ENCODE results near the gene GNG7.

Gene GNG7

DNA sequence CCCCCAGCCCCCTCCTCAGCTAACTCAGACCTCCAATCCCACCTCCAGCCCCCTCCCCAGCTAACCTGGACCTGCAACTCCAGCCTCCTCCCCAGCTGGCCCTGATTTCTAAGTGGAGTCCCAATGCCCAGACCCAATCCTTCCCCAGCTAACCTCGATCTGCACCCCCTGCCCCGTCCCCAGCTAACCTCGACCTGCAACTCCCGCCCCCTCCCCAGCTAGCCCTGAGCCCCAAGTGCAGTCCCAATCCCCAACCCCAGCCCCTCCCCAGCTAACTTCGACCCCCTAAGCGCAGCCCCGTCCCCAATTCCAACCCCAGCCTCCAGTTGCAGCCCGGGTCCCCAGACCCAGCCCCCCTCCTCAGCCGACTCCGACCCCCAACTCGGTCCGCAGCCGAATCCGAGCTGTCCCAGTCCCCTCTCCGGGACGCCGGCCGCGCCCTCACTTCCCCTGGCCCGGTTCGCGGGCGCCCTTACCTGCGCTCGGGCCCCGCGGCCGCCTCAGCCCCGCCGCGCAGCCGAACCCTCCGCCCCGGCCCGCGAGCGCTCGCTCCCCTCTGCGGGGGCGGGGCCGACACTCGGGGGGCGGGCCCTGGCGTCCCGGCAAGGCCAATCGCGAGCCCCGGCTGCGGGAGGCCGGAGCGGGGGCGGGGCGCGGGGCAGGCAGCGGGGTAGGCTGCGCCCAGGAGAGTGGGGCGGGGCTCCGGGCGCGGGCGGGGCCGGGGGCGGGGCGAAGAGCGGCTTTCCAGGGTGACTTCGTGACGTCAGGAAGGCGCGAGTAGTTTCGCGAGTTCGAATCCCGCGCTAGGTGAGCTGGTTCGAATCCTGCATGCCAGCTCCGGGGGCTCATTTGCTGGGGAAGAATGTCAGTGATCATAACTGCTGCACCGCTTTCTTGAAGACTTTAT is at the start of gene GNG7:
TSS of gene GNG7 (minus strand) at position 525 of the 907 bp plus-strand sequence. CDS start 182,006 bp downstream, outside the sequence.
- peak; percentile 95 for DNase-seq

DNA sequence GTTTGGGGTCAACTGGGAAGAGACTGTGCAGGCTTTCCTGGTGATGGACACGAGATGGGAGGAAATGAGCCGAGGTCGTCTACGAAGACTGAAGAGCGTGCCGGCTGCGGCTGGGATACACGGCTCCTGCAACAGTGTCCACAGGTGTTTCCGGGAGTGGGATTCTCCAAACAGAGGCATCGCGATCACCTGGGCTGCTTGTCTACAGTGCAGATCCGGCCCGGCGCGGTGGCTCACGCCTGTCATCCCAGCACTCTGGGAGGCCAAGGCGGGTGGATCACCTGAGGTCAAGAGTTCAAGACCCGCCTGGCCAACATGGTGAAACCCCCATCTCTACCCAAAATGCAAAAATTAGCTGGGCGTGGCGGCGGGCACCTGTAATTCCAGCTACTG is 48.9 kb upstream of the GNG7 start:
- DNase-seq = no peak

DNA sequence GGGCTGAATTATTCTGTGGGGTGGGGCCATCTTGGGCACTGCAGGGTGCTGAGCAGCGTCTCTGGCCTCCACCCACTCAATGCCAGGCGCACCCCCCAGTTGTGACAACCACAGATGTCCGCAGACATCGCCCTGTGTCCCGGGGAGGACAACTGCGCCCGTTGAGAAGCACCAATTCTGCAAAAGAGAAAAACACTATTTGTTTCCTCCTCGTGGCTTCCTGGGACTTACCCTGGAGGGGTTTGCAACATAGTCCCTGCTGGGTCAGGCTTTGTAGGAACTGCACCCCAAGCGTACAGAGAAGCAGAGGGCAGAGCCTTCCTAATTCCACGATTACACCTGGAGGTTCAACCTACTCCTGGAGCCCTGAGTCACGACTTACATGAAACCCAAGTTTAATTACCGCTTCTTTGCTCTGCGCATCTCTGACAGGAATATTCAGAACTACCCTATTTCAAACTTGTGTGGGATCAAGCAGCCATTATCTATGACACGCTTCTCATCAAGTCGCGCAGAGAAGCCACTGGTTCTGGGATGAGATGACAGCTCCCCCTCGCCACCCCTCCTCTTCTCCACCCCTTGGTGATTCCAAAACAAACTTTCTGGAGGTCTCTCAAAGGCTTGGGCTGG is 48.4 kb upstream of the GNG7 start:
- DNase-seq = no peak

DNA sequence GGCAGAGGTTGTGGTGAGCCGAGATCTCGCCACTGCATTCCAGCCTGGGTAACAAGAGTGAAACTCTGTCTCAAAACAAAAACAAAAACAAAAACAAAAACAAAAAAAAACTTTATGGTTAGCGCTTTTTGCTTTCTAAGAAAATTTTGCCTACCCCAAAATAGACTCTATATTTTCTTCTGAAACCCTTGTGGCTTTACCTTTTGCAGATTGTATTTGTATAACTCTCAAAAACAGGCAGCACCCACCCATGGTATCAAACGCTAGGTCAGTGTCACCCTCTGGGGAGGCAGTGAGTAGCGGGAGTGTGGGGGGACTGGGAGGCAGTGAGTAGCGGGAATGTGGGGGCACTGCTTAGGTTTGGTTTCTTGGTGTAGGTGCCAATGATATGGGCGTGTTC is 44.9 kb upstream of the GNG7 start:
- no peak for DNase-seq

DNA sequence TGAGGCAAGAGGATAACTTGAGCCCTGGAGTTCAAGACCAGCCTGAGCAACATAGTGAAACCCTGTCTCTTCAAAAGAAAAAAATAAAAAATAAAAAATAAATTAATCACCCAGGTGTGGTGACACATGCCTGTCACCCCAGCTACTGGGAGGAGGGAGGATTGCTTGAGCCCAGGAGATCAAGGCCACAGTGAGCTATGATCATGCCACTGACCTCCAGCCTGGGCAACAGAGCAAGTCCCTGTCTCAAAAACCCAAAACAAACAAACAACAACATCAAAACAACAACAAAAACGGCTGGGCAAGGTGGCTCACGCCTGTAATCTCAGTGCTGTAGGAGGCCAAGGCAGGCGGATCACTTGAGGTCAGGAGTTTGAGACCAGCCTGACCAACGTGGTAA is 41.6 kb upstream of the GNG7 start:
- no peak for DNase-seq

DNA sequence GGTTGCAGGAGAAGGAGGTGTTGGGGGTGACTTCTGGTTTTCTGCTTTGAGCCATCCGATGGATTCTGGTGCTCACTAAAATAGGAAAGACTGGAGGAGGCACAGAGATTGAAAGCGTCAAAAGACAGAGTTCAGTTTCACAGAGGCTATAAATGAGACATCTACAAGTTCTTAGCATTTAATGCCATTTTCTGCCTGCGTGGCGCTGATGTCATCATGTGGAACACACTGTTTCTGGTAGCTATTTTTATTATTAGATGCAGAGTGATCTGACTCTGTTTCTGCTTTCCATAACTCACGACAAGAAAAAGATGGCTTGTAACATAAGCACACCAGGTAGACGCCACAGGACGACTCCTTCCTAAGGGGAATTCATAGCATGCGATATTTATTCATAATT is 40.6 kb upstream of the GNG7 start:
- DNase-seq = no peak

DNA sequence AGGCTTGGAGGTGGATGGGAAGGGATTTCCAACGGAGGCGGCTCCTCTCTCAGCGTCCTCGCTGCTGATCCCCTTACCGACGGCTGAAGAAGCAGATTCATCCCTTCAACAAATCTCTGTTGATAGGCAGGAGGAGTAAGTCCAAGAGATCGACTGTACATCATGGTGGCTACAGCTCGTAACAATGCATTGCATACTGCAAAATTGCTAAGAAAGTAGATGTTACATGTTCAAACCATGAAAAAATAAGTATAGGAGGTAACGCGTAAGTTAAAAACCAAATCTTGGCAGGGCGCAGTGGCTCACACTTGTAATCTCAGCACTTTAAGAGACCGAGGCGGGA is 37.8 kb upstream of the GNG7 start:
- DNase-seq = no peak

DNA sequence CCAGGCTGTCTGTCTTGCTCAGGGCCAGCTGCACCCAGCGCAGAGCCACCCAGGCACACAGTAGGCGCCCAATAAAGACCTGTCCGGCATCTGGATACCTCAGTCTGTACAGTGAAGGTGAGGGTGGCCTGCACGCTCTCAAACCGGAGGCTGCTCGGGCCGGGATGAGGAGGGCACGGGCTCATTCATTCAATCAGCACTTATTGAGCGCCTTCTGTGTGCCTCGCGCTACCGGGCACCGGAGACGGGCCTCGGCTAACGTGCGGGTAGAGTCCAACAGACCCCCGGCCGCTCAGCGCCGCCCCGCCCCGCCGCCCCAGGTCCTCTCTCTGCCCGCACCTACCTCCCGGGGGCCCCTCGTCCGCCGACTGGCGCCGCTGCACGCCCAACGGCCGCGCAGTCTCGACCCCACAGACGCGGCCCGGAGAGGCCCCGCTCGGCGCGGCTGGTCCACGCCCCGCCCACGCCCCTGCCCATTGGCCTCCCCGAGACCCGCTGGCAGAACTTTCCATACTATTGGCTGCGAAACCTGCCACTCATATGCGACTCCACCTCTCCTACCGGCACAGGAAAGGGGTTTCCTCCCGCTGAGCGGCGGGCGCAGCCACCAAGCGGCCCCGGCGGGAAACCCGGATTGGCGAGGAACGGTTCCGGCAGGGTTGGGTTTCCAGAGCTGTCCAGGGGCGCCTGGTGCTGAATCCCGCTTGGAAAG is 37.3 kb upstream of the GNG7 start, which contains the start of gene SLC39A3:
TSS of gene SLC39A3 (minus strand) at position 416 of the 712 bp plus-strand sequence. CDS start 2,760 bp downstream, outside the sequence.
- DNase-seq = peak; percentile 98

DNA sequence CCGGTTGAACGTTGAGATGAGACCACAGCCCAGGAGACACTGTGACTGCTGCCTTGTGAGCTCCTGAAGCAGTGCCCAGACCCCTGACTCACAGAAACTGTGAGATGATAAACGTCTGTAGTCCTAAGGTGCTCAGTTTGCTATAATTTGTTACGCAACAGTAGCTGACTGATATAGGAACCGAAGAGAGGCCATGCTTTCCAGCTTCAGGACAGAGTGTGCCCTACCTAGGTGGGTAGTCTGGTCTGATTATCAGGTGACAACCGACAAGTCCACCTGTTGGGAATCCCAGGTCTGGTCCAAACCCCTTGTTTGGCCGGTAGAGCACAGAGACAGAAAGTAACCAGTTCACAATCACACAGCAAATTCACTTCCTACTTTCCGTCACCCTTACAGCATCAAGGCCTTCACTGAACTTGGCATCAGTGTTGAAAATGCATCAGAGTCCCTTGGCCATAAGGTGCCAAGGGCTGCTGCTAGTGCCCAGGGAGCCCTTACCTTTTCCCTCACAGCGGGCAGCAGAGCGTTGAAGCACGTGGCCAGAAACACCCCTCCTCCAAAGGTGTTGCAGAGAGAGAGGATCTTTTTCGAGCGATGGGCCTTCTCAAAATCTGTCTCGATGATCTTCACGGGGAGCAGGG is 34.2 kb upstream of the GNG7 start:
- no peak for DNase-seq

DNA sequence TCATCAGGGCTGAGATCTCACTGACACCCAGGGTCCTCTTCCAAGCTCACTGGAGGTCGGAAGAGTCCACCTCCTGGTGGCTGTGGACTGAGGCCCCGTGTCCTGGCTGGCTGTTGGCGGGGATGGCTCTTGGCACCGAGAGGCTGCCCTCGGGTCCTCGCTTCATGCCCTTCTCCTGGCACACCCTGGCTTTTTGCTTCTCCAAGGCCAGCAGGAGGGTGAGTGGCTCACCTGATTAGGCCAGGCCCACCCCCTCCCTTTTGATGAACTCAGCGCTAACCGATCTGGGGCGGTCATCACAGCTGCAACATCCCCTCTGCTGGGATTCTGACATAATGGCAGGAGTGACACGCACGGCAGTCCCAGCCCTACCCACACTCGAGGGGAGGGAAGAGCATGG is 32.9 kb upstream of the GNG7 start:
- no peak for DNase-seq

DNA sequence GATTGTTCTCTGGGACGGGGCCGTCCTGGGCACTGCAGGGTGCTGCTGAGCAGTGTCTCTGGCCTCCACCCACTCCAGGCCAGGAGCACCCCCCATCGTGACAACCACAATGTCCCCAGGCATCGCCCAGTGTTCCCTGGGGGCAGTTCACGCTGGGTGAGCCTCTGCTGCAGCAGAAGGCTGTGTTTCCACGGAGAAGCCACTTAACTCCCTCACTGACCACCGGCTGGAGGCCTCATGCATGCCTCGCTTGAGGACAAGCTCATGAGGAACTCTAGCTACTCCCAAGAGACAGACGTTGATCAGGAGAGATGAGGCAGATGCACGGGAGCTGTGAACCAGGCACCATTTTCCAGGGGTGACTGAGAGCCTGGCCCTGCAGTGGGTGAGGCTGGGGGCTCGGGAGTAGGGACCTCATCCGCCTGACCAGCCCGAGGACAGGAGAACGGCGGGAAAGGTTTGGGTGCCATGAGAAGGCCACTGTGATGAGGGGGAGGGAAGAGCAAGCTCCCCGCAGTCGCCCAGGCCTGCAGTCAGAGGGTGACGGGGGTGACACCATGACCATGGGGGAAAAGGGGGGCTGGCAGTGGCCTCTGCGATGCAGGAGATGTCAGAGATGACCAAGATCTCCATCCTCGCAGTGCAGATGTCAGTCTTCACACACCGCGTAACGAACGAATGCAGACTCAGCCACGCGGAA is 32.2 kb upstream of the GNG7 start:
- no peak for DNase-seq

DNA sequence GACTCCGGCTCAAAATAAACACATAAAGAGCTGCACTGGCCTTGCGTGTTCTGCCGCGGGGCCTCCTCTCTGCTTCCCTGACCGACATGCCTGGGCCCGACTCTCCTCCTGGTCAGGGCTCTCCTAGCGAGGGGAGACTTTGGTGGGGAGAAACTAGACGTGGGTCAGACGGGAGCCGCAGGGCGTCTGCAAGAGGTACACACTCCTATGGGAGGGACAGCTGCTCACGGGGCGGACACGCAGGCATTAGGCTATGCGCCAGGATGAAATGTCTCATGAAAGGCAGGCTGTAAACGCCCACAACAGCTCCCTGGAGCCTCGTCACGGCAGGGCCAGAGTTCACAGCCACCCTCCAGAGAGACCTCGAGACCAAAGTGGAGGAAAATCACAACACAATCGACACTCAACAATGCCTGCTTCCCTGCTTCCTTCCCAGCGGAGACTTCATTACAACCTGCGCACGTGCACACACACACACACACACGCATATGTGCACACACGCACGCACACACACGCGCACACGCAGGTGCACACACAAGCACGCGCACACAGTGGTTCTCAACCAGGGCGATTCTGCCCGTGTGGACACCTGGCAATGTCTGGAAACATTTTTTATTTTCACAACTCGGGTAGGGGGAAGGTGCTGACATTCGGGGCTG is 31.6 kb upstream of the GNG7 start:
- no peak for DNase-seq

DNA sequence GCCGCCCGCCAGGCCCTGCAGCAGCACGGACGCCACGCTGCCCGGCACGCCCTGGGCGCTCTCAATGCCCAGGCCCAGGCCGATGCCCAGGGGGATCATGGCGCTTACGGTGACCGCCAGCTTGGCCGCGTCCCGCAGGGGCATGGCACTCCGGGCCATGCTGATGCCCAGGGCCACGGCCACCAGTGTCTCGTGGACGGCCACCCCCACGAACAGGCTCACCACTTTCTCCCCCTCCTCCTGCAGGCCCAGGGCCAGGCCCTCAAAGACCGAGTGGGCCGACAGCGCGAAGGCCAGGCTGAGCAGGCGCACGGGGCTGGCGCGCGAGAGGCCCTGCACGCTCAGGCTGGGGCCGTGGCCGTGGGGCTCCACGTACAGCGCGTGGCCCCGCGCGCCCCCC is 30.4 kb upstream of the GNG7 start:
- no peak for DNase-seq

DNA sequence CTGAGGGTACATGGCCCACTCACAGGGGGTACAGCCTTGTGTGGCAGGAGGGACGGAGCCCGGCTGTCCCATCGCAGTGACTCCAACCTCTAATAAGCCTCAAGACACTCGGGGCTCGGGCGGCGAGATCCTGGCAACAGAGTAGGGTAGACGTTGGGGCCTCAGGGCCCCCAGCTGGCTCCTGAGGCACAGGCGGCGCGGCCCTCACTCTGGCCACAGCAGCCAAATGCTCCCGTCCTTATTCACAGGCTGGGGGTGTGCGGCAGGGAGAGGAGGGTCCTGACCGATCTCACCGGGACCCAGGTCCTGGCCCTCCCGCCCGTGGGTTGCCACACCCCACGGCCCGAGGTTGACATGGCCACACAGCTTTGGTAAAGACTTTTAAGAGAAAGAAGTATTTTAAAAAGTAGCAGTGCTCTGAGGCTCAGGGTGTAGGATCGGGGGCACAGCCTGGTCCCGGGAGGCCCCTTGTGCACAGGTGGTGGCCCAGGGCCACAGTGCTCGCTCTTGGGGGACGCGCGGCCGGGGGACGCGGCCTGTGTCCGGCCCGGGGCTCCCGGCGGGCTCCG is 29.7 kb upstream of the GNG7 start:
- no peak for DNase-seq

DNA sequence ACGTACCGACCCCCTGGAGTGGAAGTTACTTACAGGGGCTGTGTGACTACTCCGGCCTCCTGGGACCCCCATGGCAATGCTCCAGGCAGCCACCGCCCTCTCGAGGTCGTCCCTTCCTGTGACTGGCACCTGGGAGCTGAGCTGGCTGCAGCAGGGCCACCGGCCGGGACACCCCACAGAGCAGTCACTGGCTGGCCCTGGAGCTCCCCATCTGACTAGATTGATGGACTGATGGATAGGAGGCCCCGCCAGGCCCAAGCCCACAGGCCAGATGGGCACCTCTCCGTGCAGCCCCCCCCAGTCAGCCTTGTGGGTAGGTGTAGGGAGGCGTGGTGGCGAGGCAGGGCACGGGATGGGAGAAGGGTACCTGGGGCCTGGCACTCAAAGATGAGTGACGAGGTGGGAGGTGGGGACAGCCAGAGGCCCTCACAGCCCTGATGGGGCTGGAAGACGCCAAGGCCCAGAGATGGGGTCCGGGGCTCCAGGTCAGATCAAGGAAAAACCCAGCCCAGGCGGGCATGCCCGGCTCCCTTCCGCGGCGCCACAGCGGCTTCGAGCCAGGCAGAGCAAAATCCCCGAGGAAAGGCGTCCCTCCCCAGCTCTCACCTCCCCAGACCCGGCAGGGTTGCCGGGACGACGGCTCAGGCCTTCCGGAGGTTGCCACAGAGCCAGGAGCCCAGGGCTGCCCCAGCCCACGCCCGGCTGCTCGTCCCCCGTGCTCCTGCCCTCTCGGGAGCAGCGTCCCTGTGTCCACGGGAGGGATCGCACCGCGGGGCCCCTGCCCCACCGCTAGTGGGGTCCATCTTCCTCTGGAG is 28.9 kb upstream of the GNG7 start:
- no peak for DNase-seq

DNA sequence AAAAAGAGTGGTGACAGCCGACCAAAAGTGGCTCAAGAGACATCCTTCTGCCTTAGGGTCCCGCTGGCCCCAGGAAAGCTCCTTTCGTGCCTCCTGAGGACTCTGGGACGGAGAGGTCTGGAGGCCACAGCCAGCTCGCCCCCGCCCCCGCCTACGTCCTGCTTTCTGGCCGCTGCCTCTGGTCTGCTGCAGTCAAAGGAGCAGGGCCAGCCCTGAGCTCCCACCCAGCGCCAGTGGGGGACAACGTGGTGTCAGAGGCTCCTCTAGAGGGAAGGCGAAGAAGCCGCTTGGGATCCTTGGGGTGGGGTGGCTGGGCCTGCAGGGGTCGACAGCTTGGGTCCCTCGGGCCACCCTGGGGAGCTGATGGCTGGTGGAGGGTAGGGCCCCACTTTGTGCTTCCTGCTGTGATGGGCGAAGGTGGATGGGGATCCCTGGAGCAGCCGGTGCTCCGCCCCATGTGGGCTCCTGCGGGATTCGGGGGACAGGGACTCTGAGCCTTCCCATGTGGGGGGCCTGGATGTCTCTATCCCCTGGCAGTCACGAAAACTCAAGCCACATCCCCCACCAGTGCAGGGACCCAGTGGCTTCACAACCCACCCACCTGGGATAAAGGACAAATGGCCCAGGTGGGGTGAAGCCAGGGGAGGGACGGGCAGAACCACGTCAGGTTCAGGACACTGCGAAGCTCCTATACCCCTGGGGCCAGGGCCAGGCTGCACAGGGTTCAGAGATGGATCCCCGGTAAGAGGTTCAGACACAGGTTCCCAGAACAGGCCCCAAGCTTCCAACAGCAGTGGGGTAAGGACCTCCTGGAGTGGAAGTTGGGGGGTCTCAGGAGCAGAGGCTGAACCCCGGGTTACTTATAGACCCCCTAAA is 27.7 kb upstream of the GNG7 start:
- no peak for DNase-seq

DNA sequence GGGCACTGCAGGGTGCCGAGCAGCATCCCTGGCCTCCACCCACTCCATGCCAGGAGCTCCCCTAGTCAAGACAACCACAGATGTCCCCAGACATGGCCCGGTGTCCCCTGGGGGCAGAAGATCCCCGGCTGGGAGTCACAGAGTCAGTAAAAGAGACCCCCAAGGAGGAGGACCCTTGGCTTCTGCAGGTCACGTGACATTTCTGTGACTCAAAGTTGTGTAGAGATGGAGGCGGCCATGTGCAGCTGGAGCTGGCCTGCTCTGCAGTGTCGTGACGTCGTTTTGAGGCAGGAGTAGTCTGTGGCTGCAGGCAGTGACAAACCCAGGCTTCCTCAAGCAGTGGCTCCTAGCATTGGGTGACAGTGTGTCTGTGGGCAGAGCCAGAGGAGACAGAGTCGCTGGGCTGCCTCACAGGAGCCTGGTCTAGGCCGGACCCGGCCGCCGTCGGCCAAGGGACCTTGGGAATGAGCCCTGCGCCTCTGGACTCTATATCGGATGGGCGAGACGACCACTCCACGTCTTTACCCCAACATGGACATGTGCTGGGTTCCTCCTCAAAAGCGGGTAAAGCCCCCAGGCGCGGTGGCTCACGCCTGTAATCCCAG is 26.4 kb upstream of the GNG7 start:
- DNase-seq = no peak

DNA sequence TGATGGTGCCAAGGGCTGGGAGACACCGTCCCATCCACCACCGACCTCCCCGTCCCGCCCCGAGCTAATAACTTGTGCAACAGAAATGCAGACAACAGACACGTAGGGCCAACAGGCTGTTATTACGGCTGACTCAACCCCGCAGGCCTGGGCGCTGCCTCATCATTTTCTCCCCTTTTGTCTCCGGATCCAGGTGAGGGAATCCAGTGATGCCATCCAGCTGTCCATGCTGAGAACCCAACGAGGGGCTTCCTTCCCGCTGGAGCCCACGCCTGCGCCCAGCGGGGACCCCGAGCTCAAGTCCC is 25.1 kb upstream of the GNG7 start:
- no peak for DNase-seq

DNA sequence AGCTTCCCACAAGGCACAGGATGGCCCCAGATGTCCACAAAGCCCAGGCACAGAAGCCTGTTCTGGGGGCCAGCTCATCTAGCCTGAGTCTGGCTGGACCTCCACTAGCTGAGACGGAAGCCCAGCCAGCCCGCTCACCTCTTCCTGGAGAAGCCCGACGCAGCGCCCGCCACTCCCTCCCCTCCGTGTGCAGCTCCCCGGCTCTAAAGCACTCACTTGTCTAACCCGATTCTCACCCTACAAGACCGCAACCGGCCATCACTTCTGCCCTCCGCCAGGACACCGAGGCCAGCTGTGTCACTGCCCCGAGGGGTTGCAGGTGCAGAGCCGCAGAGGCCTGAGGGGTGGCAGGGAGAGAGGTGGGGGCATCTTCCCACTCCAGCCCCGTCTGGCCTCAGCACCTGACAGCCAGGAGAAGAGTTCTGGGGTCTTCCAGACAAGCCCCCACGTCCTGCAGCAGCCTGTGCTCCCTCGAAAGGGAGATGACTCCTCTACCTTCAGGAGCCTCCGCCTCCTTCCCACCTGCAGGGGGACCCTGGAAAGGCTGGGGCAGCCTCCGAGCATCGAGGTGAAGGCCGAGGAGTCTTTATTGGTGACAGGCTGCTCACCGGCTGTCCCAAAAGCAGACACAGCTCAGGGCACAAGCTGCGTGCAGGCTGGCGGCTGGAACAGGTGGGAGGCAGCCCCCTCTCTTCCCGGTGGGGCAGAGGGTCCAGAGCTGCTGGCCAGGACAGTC is 24.6 kb upstream of the GNG7 start:
- DNase-seq = no peak

Data from CD4-positive, alpha-beta T cell treated with Interferon gamma for 1 hour (primary cell).